ENCODE data around the gene CREBBP. TPM values are rescaled to one million over a fixed set of nuclear protein-coding genes. Genes with fewer than 3 reads are reported as not detected.

CREBBP gene
- total RNA-seq, 1 experiment from 2014 or later, result 79.1 TPM

DNA sequence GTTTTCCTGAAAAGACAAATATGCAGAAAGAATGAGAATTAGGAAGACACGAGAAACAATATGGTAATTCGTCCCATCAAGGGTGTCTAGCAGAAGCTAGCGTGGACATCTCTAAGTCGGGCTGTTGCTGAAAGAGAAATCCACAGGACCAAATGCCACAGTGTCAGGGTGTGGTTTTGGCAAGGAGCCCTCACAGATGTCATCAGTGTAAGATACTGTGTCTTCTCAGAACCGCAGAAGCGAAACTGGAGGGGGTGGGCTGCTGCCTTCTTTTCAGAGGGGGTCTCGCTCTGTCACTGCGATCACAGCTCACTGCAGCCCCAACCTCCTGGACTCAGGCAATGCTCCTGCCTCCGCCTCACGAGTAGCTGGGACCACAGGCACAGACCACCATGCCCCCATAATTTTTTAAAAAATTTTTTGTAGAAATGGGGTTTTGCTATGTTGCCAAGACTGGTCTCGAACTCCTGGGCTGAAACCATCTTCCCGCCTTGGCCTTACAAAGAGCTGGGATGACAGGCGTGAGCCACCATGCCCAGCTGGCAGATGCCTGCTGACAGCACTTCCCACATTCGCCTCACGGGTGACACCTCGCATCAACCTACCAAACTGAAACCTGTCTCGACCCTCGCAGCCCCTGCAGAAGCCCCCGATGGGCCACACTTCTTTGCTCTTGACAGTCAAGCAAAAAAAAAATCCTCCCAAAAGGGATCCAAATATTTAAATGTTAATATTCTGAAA lies 189.4 kb downstream of the CREBBP start:
- H3K27ac Mint-ChIP-seq, result peak overlapping the region in 2 of 3 experiments; percentile 34 to 39; a peak in 1 of 7 replicates
- Histone ChIP-seq H3K4me2 (ENCODE audit: insufficient read depth, insufficient read length, low read length) (no peak overlapping the region), H3K79me1 (ENCODE audit: insufficient read depth, low read depth, low read length, poor library complexity, severe bottlenecking) (no peaks in the 10 kb centered on the region), H4K20me1 (ENCODE audit: control insufficient read depth, insufficient read depth, insufficient read length) (no peaks in the 10 kb centered on the region), H3K9me3 (ENCODE audit: control insufficient read depth, low read depth, low read length) (no peaks in the 10 kb centered on the region), H2BK12ac (ENCODE audit: insufficient read length, low read depth, low read length) (no peak overlapping the region), H4K91ac (ENCODE audit: insufficient read length, low read depth, low read length) (no peak overlapping the region), H3K79me2 (ENCODE audit: insufficient read depth, low read length) (no peaks in the 10 kb centered on the region), H3K56ac (ENCODE audit: insufficient read length, low read depth, low read length) (no peak overlapping the region), H2BK120ac (ENCODE audit: low read depth, low read length, poor library complexity, severe bottlenecking) (no peak overlapping the region), H3K14ac (ENCODE audit: insufficient read depth, low read length) (no peak overlapping the region), H3K9ac (ENCODE audit: extremely low read depth, insufficient read length, low read length) (no peak overlapping the region), H2BK20ac (ENCODE audit: low read depth, low read length, poor library complexity, severe bottlenecking) (no peak overlapping the region), H4K5ac (ENCODE audit: insufficient read length, low read depth, low read length) (no peak overlapping the region), H2BK15ac (ENCODE audit: low read depth, low read length) (no peak overlapping the region), H3K23me2 (ENCODE audit: insufficient read length, low read depth, low read length, poor library complexity, severe bottlenecking) (no peaks in the 10 kb centered on the region), H2BK5ac (ENCODE audit: insufficient read length, low read length) (no peak overlapping the region), H3K18ac (ENCODE audit: insufficient read length, low read depth, low read length) (no peak overlapping the region), H2AFZ (ENCODE audit: low read length) (no peak overlapping the region), H3K27ac (ENCODE audit: insufficient read length, low read depth, low read length) (no peak overlapping the region), H3T11ph (ENCODE audit: low read length) (no peak overlapping the region), H4K8ac (replicated peaks; ENCODE audit: insufficient read length, low read depth, low read length) (no peak overlapping the region), H3K4me1 (ENCODE audit: insufficient read depth, low read length) (no peaks in the 10 kb centered on the region), H3K23ac (ENCODE audit: insufficient read length, low read depth, low read length) (no peak overlapping the region), H3K27me3 (ENCODE audit: insufficient read depth, low read length) (no peaks in the 10 kb centered on the region), H2AK5ac (ENCODE audit: insufficient read length, low read length) (no peak overlapping the region), H3K4ac (ENCODE audit: low read depth, low read length) (no peak overlapping the region)
- peaks cover 7 to 11% of the 10 kb centered on the region in 2 experiments; a peak in 3 of 4 replicates for H3K4me1 Mint-ChIP-seq
- peaks cover 26 to 60% (median 36%) of the 10 kb centered on the region in 3 experiments; a peak in 6 of 7 replicates for H3K36me3 Mint-ChIP-seq (ENCODE audit: insufficient read depth in 1 of 3, low read depth in 3 of 3)
- WGBS (ENCODE audit: extremely low coverage, insufficient read length, low lambda C conversion rate), result no CpG with 5 or more reads among the region's 19 CpGs
- H3K9me3 Mint-ChIP-seq, result no peaks in the 10 kb centered on the region
- H3K4me3 Mint-ChIP-seq, result no peak overlapping the region
- TF ChIP-seq, protein P1, sequence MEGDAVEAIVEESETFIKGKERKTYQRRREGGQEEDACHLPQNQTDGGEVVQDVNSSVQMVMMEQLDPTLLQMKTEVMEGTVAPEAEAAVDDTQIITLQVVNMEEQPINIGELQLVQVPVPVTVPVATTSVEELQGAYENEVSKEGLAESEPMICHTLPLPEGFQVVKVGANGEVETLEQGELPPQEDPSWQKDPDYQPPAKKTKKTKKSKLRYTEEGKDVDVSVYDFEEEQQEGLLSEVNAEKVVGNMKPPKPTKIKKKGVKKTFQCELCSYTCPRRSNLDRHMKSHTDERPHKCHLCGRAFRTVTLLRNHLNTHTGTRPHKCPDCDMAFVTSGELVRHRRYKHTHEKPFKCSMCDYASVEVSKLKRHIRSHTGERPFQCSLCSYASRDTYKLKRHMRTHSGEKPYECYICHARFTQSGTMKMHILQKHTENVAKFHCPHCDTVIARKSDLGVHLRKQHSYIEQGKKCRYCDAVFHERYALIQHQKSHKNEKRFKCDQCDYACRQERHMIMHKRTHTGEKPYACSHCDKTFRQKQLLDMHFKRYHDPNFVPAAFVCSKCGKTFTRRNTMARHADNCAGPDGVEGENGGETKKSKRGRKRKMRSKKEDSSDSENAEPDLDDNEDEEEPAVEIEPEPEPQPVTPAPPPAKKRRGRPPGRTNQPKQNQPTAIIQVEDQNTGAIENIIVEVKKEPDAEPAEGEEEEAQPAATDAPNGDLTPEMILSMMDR (conservative IDR thresholded peaks at IDR 0.05), result no peak; the same call in 2 of the 3 replicates
- no peaks in the 10 kb centered on the region for H3K27me3 Mint-ChIP-seq (ENCODE audit: low read depth)
- DNase-seq, result no peak

All from H9 (cell line).